Measurements from ENCODE around the gene TMEM178A. TPM values are rescaled to one million over a fixed set of nuclear protein-coding genes. Genes with fewer than 3 reads are reported as not detected.

Gene TMEM178A
- polyA plus RNA-seq, 1 donor from 2014 or later = 31.8 TPM

DNA sequence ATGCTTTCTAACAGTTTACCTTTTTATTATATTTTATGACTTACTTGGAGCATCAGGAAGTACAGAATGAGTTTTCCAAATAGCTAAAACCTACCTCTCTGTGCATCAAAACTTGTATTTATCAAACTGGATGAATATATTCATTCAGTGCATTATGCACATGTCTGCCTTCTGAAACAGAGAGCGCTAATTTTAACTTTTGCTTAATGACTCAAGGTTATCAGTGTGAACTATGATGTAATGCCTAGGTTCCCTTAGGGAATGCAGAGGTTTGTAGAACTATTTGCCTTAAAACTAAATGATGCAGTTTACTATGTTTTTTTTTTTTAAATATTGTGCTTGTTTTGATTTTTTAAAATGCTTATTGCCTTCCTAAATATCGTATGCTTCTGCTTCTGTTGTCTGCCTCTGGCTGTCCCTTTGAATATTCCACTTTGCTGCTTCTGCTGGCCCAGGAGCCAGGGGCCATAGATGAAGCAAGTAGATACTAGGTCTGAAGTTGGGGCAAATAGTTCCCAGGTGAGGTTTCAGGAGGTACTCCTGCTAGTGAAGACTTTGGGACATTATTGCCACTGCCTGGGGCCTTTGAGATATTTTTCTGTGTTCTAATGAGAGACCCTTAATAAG is 16.5 kb downstream of the TMEM178A start:
- Histone ChIP-seq H3K4me2 (ENCODE audit: low read length) (no peak overlapping the region), H3K9ac (ENCODE audit: low read length) (no peak overlapping the region), H3K9me3 (ENCODE audit: low read length) (no peaks in the 10 kb centered on the region), H3K9me2 (ENCODE audit: insufficient read depth, low read length) (no peaks in the 10 kb centered on the region), H3K36me3 (ENCODE audit: insufficient read depth, low read length) (no peaks in the 10 kb centered on the region), H3F3A (ENCODE audit: insufficient read depth, low read length, poor library complexity, severe bottlenecking) (no peaks in the 10 kb centered on the region), H4K20me1 (ENCODE audit: insufficient read depth) (no peaks in the 10 kb centered on the region), H3K27me3 (ENCODE audit: insufficient read depth, low read depth, low read length) (no peaks in the 10 kb centered on the region), H3K4me3 (ENCODE audit: low read length) (no peak overlapping the region), H2AFZ (ENCODE audit: low read depth, low read length) (no peak overlapping the region), H3K27ac (ENCODE audit: low read length) (no peak overlapping the region), H3K79me2 (replicated peaks; ENCODE audit: insufficient read depth, low read length) (no peaks in the 10 kb centered on the region)
- TF ChIP-seq EP300 (conservative IDR thresholded peaks at IDR 0.05; ENCODE audit: poor library complexity, severe bottlenecking) (no peak), MXI1 (conservative IDR thresholded peaks at IDR 0.05; ENCODE audit: poor library complexity, severe bottlenecking) (no peak), EZH2 (IDR thresholded peaks at IDR 0.05; ENCODE audit: borderline replicate concordance, insufficient read depth, low read length, poor library complexity, severe bottlenecking) (no peak), POLR2AphosphoS5 (IDR thresholded peaks at IDR 0.05) (no peak)

DNA sequence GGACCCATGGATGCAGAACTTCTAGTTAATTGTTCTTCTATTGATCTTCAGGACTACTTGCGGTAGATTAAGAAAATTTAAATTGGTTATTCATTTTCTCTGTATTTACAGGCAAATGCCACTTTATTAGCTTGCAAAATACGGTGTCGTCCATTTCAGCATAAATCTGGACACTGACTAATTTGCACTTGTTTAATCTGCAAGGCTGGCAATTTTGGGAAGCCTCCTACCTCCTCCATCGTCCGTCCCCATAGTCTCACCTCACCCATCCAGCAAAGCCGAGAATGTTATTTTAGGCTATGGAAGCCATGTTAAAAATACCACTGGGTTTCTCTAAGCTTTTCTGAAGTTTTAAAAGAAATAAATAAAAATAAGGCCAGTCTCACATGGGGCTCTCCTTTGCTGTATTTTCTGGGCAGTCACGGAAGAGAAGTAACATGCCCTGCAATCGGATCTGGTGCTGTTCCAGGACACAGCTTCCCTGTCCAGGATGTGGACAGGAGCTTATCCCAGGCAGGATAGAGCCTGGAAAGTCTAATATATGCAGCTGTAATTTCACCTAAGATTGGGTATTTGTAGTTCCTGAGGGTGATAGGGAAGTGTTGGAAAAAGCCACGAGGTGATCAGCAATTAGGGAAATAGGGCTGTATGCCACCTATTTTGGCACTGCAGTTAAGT is 17.4 kb downstream of the TMEM178A start:
- Histone ChIP-seq H3F3A (ENCODE audit: insufficient read depth, low read length, poor library complexity, severe bottlenecking) (no peaks in the 10 kb centered on the region), H3K9ac (ENCODE audit: low read length) (no peak overlapping the region), H4K20me1 (ENCODE audit: insufficient read depth) (no peaks in the 10 kb centered on the region), H3K4me2 (ENCODE audit: low read length) (no peak overlapping the region), H3K27me3 (ENCODE audit: insufficient read depth, low read depth, low read length) (no peaks in the 10 kb centered on the region), H3K27ac (ENCODE audit: low read length) (no peak overlapping the region), H3K79me2 (replicated peaks; ENCODE audit: insufficient read depth, low read length) (no peaks in the 10 kb centered on the region), H3K4me3 (ENCODE audit: low read length) (no peak overlapping the region), H3K9me3 (ENCODE audit: low read length) (no peaks in the 10 kb centered on the region), H3K9me2 (ENCODE audit: insufficient read depth, low read length) (no peaks in the 10 kb centered on the region), H3K36me3 (ENCODE audit: insufficient read depth, low read length) (no peaks in the 10 kb centered on the region), H2AFZ (ENCODE audit: low read depth, low read length) (no peak overlapping the region)
- TF ChIP-seq EP300 (conservative IDR thresholded peaks at IDR 0.05; ENCODE audit: poor library complexity, severe bottlenecking) = no peak
- TF ChIP-seq, protein P1, sequence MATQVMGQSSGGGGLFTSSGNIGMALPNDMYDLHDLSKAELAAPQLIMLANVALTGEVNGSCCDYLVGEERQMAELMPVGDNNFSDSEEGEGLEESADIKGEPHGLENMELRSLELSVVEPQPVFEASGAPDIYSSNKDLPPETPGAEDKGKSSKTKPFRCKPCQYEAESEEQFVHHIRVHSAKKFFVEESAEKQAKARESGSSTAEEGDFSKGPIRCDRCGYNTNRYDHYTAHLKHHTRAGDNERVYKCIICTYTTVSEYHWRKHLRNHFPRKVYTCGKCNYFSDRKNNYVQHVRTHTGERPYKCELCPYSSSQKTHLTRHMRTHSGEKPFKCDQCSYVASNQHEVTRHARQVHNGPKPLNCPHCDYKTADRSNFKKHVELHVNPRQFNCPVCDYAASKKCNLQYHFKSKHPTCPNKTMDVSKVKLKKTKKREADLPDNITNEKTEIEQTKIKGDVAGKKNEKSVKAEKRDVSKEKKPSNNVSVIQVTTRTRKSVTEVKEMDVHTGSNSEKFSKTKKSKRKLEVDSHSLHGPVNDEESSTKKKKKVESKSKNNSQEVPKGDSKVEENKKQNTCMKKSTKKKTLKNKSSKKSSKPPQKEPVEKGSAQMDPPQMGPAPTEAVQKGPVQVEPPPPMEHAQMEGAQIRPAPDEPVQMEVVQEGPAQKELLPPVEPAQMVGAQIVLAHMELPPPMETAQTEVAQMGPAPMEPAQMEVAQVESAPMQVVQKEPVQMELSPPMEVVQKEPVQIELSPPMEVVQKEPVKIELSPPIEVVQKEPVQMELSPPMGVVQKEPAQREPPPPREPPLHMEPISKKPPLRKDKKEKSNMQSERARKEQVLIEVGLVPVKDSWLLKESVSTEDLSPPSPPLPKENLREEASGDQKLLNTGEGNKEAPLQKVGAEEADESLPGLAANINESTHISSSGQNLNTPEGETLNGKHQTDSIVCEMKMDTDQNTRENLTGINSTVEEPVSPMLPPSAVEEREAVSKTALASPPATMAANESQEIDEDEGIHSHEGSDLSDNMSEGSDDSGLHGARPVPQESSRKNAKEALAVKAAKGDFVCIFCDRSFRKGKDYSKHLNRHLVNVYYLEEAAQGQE (IDR thresholded peaks at IDR 0.05; ENCODE audit: borderline replicate concordance) = no peak
- no peak for TF ChIP-seq SMC3 (conservative IDR thresholded peaks at IDR 0.05; ENCODE audit: poor library complexity)
- no peak for TF ChIP-seq RAD21 (conservative IDR thresholded peaks at IDR 0.05)
- no peak for TF ChIP-seq TAF1 (IDR thresholded peaks at IDR 0.05; ENCODE audit: low read depth)
- TF ChIP-seq POLR2AphosphoS5 (IDR thresholded peaks at IDR 0.05) = no peak
- TF ChIP-seq EZH2 (IDR thresholded peaks at IDR 0.05; ENCODE audit: borderline replicate concordance, insufficient read depth, low read length, poor library complexity, severe bottlenecking) = no peak
- TF ChIP-seq MXI1 (conservative IDR thresholded peaks at IDR 0.05; ENCODE audit: poor library complexity, severe bottlenecking) = no peak

DNA sequence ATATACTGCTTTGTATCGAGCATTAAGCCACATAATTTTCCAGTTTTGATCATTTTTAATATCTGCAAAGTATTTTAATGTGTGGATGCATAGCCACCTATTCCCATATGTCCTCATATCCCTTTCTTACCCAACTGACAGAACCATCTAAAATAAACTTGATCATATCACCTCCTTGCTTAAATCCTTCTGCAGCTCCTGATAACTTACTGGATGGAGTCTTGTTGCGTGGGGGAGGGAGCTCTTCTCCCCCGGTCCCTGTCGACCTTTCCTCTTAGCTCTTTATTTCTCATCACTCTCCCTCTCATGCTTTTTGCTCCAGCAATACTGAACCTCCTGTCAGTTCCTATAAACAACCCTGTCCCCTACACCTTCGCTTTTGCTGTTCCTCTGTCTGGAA is 18.7 kb downstream of the TMEM178A start:
- no peaks in the 10 kb centered on the region for H3F3A ChIP-seq (ENCODE audit: insufficient read depth, low read length, poor library complexity, severe bottlenecking)
- H4K20me1 ChIP-seq (ENCODE audit: insufficient read depth) = no peaks in the 10 kb centered on the region
- no peak overlapping the region for H3K4me2 ChIP-seq (ENCODE audit: low read length)
- no peak overlapping the region for H3K9ac ChIP-seq (ENCODE audit: low read length)
- no peak overlapping the region for H3K4me3 ChIP-seq (ENCODE audit: low read length)
- H3K27me3 ChIP-seq (ENCODE audit: insufficient read depth, low read depth, low read length) = no peaks in the 10 kb centered on the region
- H3K79me2 ChIP-seq (replicated peaks; ENCODE audit: insufficient read depth, low read length) = no peaks in the 10 kb centered on the region
- H3K27ac ChIP-seq (ENCODE audit: low read length) = no peak overlapping the region
- TF ChIP-seq SMC3 (conservative IDR thresholded peaks at IDR 0.05; ENCODE audit: poor library complexity) (no peak), EP300 (conservative IDR thresholded peaks at IDR 0.05; ENCODE audit: poor library complexity, severe bottlenecking) (no peak), POLR2AphosphoS5 (IDR thresholded peaks at IDR 0.05) (no peak), TAF1 (IDR thresholded peaks at IDR 0.05; ENCODE audit: low read depth) (no peak), RAD21 (conservative IDR thresholded peaks at IDR 0.05) (no peak), EZH2 (IDR thresholded peaks at IDR 0.05; ENCODE audit: borderline replicate concordance, insufficient read depth, low read length, poor library complexity, severe bottlenecking) (no peak), MXI1 (conservative IDR thresholded peaks at IDR 0.05; ENCODE audit: poor library complexity, severe bottlenecking) (no peak)
- TF ChIP-seq, protein P1 (IDR thresholded peaks at IDR 0.05; ENCODE audit: borderline replicate concordance) = no peak
- TF ChIP-seq, protein P2, sequence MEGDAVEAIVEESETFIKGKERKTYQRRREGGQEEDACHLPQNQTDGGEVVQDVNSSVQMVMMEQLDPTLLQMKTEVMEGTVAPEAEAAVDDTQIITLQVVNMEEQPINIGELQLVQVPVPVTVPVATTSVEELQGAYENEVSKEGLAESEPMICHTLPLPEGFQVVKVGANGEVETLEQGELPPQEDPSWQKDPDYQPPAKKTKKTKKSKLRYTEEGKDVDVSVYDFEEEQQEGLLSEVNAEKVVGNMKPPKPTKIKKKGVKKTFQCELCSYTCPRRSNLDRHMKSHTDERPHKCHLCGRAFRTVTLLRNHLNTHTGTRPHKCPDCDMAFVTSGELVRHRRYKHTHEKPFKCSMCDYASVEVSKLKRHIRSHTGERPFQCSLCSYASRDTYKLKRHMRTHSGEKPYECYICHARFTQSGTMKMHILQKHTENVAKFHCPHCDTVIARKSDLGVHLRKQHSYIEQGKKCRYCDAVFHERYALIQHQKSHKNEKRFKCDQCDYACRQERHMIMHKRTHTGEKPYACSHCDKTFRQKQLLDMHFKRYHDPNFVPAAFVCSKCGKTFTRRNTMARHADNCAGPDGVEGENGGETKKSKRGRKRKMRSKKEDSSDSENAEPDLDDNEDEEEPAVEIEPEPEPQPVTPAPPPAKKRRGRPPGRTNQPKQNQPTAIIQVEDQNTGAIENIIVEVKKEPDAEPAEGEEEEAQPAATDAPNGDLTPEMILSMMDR (IDR thresholded peaks at IDR 0.05; ENCODE audit: poor library complexity, severe bottlenecking) = no peak
- H3K9me2 ChIP-seq (ENCODE audit: insufficient read depth, low read length) = no peaks in the 10 kb centered on the region
- no peaks in the 10 kb centered on the region for H3K9me3 ChIP-seq (ENCODE audit: low read length)
- no peak overlapping the region for H2AFZ ChIP-seq (ENCODE audit: low read depth, low read length)
- no peaks in the 10 kb centered on the region for H3K36me3 ChIP-seq (ENCODE audit: insufficient read depth, low read length)
